HepG2 (cell line): ENCODE measurements around the gene LENEP. TPM values are rescaled to one million over a fixed set of nuclear protein-coding genes. Genes with fewer than 3 reads are reported as not detected.

ENCODE experiments used
- E2F2 ChIP-seq: sonication (generic); formaldehyde crosslinking; IDR thresholded peaks from 2 replicates; pipeline ENCODE4 v1.4.0; 2020; ENCODE audit warnings: missing genetic modification reagents, borderline replicate concordance
- HIC2 ChIP-seq: sonication (generic); formaldehyde crosslinking; IDR thresholded peaks from 2 replicates; pipeline ENCODE4 v1.9.0; 2022; ENCODE audit warnings: low read depth, missing genetic modification reagents
- MTF2 ChIP-seq: sonication (generic); formaldehyde crosslinking; IDR thresholded peaks from 2 replicates; pipeline ENCODE4 v1.5.0; 2020; ENCODE audit warnings: missing genetic modification reagents, borderline replicate concordance
- POLR2AphosphoS2 ChIP-seq: IDR thresholded peaks from 2 replicates; pipeline ENCODE4 v1.6.1; 2011; ENCODE audit warnings: low read depth, low read length, improper control_type of control experiment
- SKIL ChIP-seq: sonication (generic); formaldehyde crosslinking; IDR thresholded peaks from 2 replicates; pipeline ENCODE4 v1.8.0; 2022; ENCODE audit warnings: missing genetic modification reagents, mild to moderate bottlenecking, moderate library complexity, borderline replicate concordance
- SNAPC4 ChIP-seq: sonication (generic); formaldehyde crosslinking; IDR thresholded peaks from 2 replicates; pipeline ENCODE4 v1.4.0; 2020; ENCODE audit warnings: mild to moderate bottlenecking, missing genetic modification reagents
- ZNF30 ChIP-seq: sonication (generic); formaldehyde crosslinking; IDR thresholded peaks from 2 replicates; pipeline ENCODE4 v1.5.0; 2020; ENCODE audit warnings: mild to moderate bottlenecking, missing genetic modification reagents
- ZNF576 ChIP-seq: sonication (generic); formaldehyde crosslinking; IDR thresholded peaks from 2 replicates; pipeline ENCODE4 v1.4.0; 2020; ENCODE audit warnings: mild to moderate bottlenecking, missing genetic modification reagents
- ZNF710 ChIP-seq: sonication (generic); formaldehyde crosslinking; IDR thresholded peaks from 2 replicates; pipeline ENCODE4 v1.5.0; 2020; ENCODE audit warnings: mild to moderate bottlenecking, missing genetic modification reagents, borderline replicate concordance
- polyA plus RNA-seq, 8 experiments: library from polyadenylated mRNA; depleted of rRNA in 3 of 8; stranded (reverse) in 7 of 8; unstranded in 1 of 8; fragments of >200 nt; fragmentation: Illumina TruSeq in 4 of 8; extraction: Trizol in 4 of 8; gene quantifications; 2 replicates each; pipeline versions ENCODE4 v1.2.1 to v1.2.3, GENCODE V29; 2011 to 2016; ENCODE audit warnings: low read depth in 4 of 8, missing spikeins in 1 of 8, mixed read lengths in 1 of 8; ENCODE audit not compliant: insufficient read depth in 1 of 8
- total RNA-seq, 5 experiments: library from RNA; depleted of rRNA; stranded (reverse); fragments of >200 nt; fragmentation: Illumina TruSeq; extraction: Trizol; gene quantifications; 2 replicates each; pipeline ENCODE4 v1.2.3, GENCODE V29; 2016; ENCODE audit warnings: low read depth in 1 of 5

The LENEP gene
- total and polyA plus RNA-seq, 2 of the 13 experiments (the other 11 are each of a cell fraction or from before 2014, with no cell fraction given): 0.29 TPM; not detected in 1

- TF ChIP-seq SKIL (CRISPR knock-in tag): peak; percentile 69
- no peak for TF ChIP-seq ZNF30
- TF ChIP-seq ZNF710 (CRISPR knock-in tag): peak; percentile 81; the same call in 1 of the 2 replicates
- no peak for TF ChIP-seq E2F2 (CRISPR knock-in tag)
- 0 out of 2 replicates have a peak, but pooled peaks have one; percentile 53 for TF ChIP-seq SNAPC4 (CRISPR knock-in tag)
- peak; percentile 88; the same call in 1 of the 2 replicates for TF ChIP-seq MTF2 (CRISPR knock-in tag)
- no peak; the same call in none of the 2 replicates for TF ChIP-seq HIC2
- TF ChIP-seq ZNF576 (CRISPR knock-in tag): no peak
- peak; percentile 23; the same call in 1 of the 2 replicates for TF ChIP-seq POLR2AphosphoS2
Observed at GRCh38 chr1:155000726-155001424, 7.5 kb downstream of the LENEP start (continued).
